ENCODE data around the gene BLOC1S1.

The BLOC1S1 gene

GRCh38 chr12:55706568-55707218 lies 9.2 kb upstream of the BLOC1S1 start:
- Histone ChIP-seq H3K27ac (replicated peaks; ENCODE audit: low read length) (no peak overlapping the region), H2BK15ac (ENCODE audit: low read length) (no peak overlapping the region), H4K91ac (ENCODE audit: low read depth, low read length, poor library complexity) (no peak overlapping the region), H3K4me1 (ENCODE audit: control insufficient read depth in 2 of 2, insufficient read depth in 1 of 2, low read depth in 1 of 2, low read length in 2 of 2) (peaks cover 15 to 24% of the 10 kb centered on the region in 2 donors), H3K14ac (ENCODE audit: low read length) (no peak overlapping the region), H4K8ac (ENCODE audit: low read depth, low read length) (no peak overlapping the region), H2BK120ac (ENCODE audit: low read depth, low read length) (no peak overlapping the region), H2AFZ (ENCODE audit: low read length) (peak overlapping the region; percentile 92), H3K27me3 (ENCODE audit: control insufficient read depth in 3 of 3, insufficient read depth in 3 of 3, low read depth in 1 of 3, low read length in 3 of 3) (peaks cover 0 to 26% (median 0%) of the 10 kb centered on the region in 3 experiments), H3K36me3 (replicated peaks in 1 of 2; ENCODE audit: control insufficient read depth in 2 of 2, insufficient read depth in 2 of 2, low read length in 2 of 2) (peaks cover 0 to 4% of the 10 kb centered on the region in 2 donors), H3K9ac (ENCODE audit: low read depth, low read length, poor library complexity) (peak overlapping the region; percentile 97), H3K79me1 (ENCODE audit: low read depth, low read length) (peaks cover 4% of the 10 kb centered on the region), H3K4me2 (ENCODE audit: insufficient read depth, low read length, poor library complexity, severe bottlenecking) (peak overlapping the region; percentile 74), H2BK12ac (ENCODE audit: low read length) (no peak overlapping the region), H3K18ac (ENCODE audit: low read length) (no peak overlapping the region), H3K9me3 (replicated peaks in 1 of 2; ENCODE audit: control insufficient read depth in 2 of 2, insufficient read depth in 1 of 2, low read depth in 1 of 2, low read length in 2 of 2) (no peaks in the 10 kb centered on the region), H3K4me3 (ENCODE audit: low read length in 2 of 2) (peak overlapping the region; percentile 76 to 92), H3K23ac (ENCODE audit: low read depth, low read length, poor library complexity) (no peak overlapping the region), H3K4ac (ENCODE audit: low read length) (no peak overlapping the region), H2BK5ac (ENCODE audit: low read length) (no peak overlapping the region), H2AK5ac (ENCODE audit: low read depth, low read length) (no peak overlapping the region)
- DNase-seq (ENCODE audit: low spot score): no peak
- no CpG with 5 or more reads among the region's 2 CpGs for WGBS, 2 donors (ENCODE audit: extremely low coverage in 2 of 2, insufficient read length in 2 of 2, insufficient replicate concordance in 1 of 2)

GRCh38 chr12:55707219-55707671 lies 8.6 kb upstream of the BLOC1S1 start:
- H3K9me3 ChIP-seq (replicated peaks in 1 of 2; ENCODE audit: control insufficient read depth in 2 of 2, insufficient read depth in 1 of 2, low read depth in 1 of 2, low read length in 2 of 2): no peaks in the 10 kb centered on the region
- no peak overlapping the region for H4K8ac ChIP-seq (ENCODE audit: low read depth, low read length)
- no peak overlapping the region for H2AK5ac ChIP-seq (ENCODE audit: low read depth, low read length)
- no peak overlapping the region for H2BK15ac ChIP-seq (ENCODE audit: low read length)
- H3K27me3 ChIP-seq (ENCODE audit: control insufficient read depth in 3 of 3, insufficient read depth in 3 of 3, low read depth in 1 of 3, low read length in 3 of 3): peaks cover 0 to 32% (median 0%) of the 10 kb centered on the region in 3 experiments
- peak overlapping the region; percentile 76 to 92 for H3K4me3 ChIP-seq (ENCODE audit: low read length in 2 of 2)
- peaks cover 4% of the 10 kb centered on the region for H3K79me1 ChIP-seq (ENCODE audit: low read depth, low read length)
- H2BK120ac ChIP-seq (ENCODE audit: low read depth, low read length): peak overlapping the region; percentile 10
- peak overlapping the region; percentile 97 for H3K9ac ChIP-seq (ENCODE audit: low read depth, low read length, poor library complexity)
- H3K27ac ChIP-seq (replicated peaks; ENCODE audit: low read length): no peak overlapping the region
- no peak overlapping the region for H4K91ac ChIP-seq (ENCODE audit: low read depth, low read length, poor library complexity)
- DNase-seq (ENCODE audit: low spot score): no peak
- H2BK5ac ChIP-seq (ENCODE audit: low read length): no peak overlapping the region
- H2BK12ac ChIP-seq (ENCODE audit: low read length): no peak overlapping the region
- H3K4ac ChIP-seq (ENCODE audit: low read length): no peak overlapping the region
- WGBS, 2 donors (ENCODE audit: extremely low coverage in 2 of 2, insufficient read length in 2 of 2, insufficient replicate concordance in 1 of 2): no CpG with 5 or more reads among the region's 22 CpGs
- H3K4me2 ChIP-seq (ENCODE audit: insufficient read depth, low read length, poor library complexity, severe bottlenecking): peak overlapping the region; percentile 74
- H3K36me3 ChIP-seq (replicated peaks in 1 of 2; ENCODE audit: control insufficient read depth in 2 of 2, insufficient read depth in 2 of 2, low read length in 2 of 2): peaks cover 0 to 4% of the 10 kb centered on the region in 2 donors
- H3K4me1 ChIP-seq (ENCODE audit: control insufficient read depth in 2 of 2, insufficient read depth in 1 of 2, low read depth in 1 of 2, low read length in 2 of 2): peaks cover 15 to 24% of the 10 kb centered on the region in 2 donors
- peak overlapping the region; percentile 96 for H3K18ac ChIP-seq (ENCODE audit: low read length)
- no peak overlapping the region for H3K14ac ChIP-seq (ENCODE audit: low read length)
- H2AFZ ChIP-seq (ENCODE audit: low read length): peak overlapping the region; percentile 92
- H3K23ac ChIP-seq (ENCODE audit: low read depth, low read length, poor library complexity): peak overlapping the region; percentile 59

GRCh38 chr12:55707841-55708694 lies 7.8 kb upstream of the BLOC1S1 start, which contains the start of gene ITGA7:
TSS of gene ITGA7 (minus strand) at chr12:55707904. CDS start at chr12:55707682, 222 bp downstream.
- H3K79me1 ChIP-seq (ENCODE audit: low read depth, low read length): peaks cover 2% of the 10 kb centered on the region
- peaks cover 15 to 24% of the 10 kb centered on the region in 2 donors for H3K4me1 ChIP-seq (ENCODE audit: control insufficient read depth in 2 of 2, insufficient read depth in 1 of 2, low read depth in 1 of 2, low read length in 2 of 2)
- DNase-seq (ENCODE audit: low spot score): peak; percentile 92
- H3K18ac ChIP-seq (ENCODE audit: low read length): peak within 1 kb of the TSS; percentile 96
- H3K23ac ChIP-seq (ENCODE audit: low read depth, low read length, poor library complexity): peak within 1 kb of the TSS; percentile 59
- no peak within 1 kb of the TSS for H4K91ac ChIP-seq (ENCODE audit: low read depth, low read length, poor library complexity)
- H2BK12ac ChIP-seq (ENCODE audit: low read length): no peak within 1 kb of the TSS
- peak within 1 kb of the TSS; percentile 97 for H3K9ac ChIP-seq (ENCODE audit: low read depth, low read length, poor library complexity)
- H3K27ac ChIP-seq (replicated peaks; ENCODE audit: low read length): peak within 1 kb of the TSS; percentile 79
- H2BK15ac ChIP-seq (ENCODE audit: low read length): no peak within 1 kb of the TSS
- H3K14ac ChIP-seq (ENCODE audit: low read length): no peak within 1 kb of the TSS
- peak within 1 kb of the TSS; percentile 86 for H3K4me2 ChIP-seq (ENCODE audit: insufficient read depth, low read length, poor library complexity, severe bottlenecking)
- WGBS, 2 donors (ENCODE audit: extremely low coverage in 2 of 2, insufficient read length in 2 of 2, insufficient replicate concordance in 1 of 2): no CpG with 5 or more reads among the region's 39 CpGs
- H3K4me3 ChIP-seq (ENCODE audit: low read length in 2 of 2): peak within 1 kb of the TSS; percentile 76 to 92
- H2BK120ac ChIP-seq (ENCODE audit: low read depth, low read length): peak within 1 kb of the TSS; percentile 10
- peaks cover 0 to 34% (median 0%) of the 10 kb centered on the region in 3 experiments for H3K27me3 ChIP-seq (ENCODE audit: control insufficient read depth in 3 of 3, insufficient read depth in 3 of 3, low read depth in 1 of 3, low read length in 3 of 3)
- no peak within 1 kb of the TSS for H3K4ac ChIP-seq (ENCODE audit: low read length)
- peak within 1 kb of the TSS; percentile 92 for H2AFZ ChIP-seq (ENCODE audit: low read length)
- H3K9me3 ChIP-seq (replicated peaks in 1 of 2; ENCODE audit: control insufficient read depth in 2 of 2, insufficient read depth in 1 of 2, low read depth in 1 of 2, low read length in 2 of 2): no peaks in the 10 kb centered on the region
- no peak within 1 kb of the TSS for H4K8ac ChIP-seq (ENCODE audit: low read depth, low read length)
- no peaks in the 10 kb centered on the region for H3K36me3 ChIP-seq (replicated peaks in 1 of 2; ENCODE audit: control insufficient read depth in 2 of 2, insufficient read depth in 2 of 2, low read length in 2 of 2)
- no peak within 1 kb of the TSS for H2AK5ac ChIP-seq (ENCODE audit: low read depth, low read length)
- no peak within 1 kb of the TSS for H2BK5ac ChIP-seq (ENCODE audit: low read length)
